Dendritic cell treated with granulocyte-macrophage colony-stimulating factor and Interleukin-4, amounts not matched to agents 40 ng/mL and 50 ng/mL, for 4 days (primary cell): ENCODE results near the gene HCN1.

Source experiments
- H3K27ac Mint-ChIP-seq: one replicate; pipeline ENCODE4 v1.8.0; 2022; ENCODE audit warnings: mild to moderate bottlenecking, mixed read lengths
- H3K27me3 Mint-ChIP-seq: one replicate; pipeline ENCODE4 v1.8.0; 2022; ENCODE audit warnings: mild to moderate bottlenecking, mixed read lengths
- H3K36me3 Mint-ChIP-seq: one replicate; pipeline ENCODE4 v1.8.0; 2022; ENCODE audit warnings: low read depth, mixed read lengths
- H3K4me1 Mint-ChIP-seq: one replicate; pipeline ENCODE4 v1.8.0; 2022; ENCODE audit warnings: low read depth, mixed read lengths
- H3K4me3 Mint-ChIP-seq: one replicate; pipeline ENCODE4 v1.8.0; 2022; ENCODE audit warnings: mild to moderate bottlenecking, moderate library complexity, mixed read lengths
- H3K9me3 Mint-ChIP-seq: one replicate; pipeline ENCODE4 v1.8.0; 2022; ENCODE audit warnings: mixed read lengths
- intact Hi-C: fragments of 100-400 bp; cut with micrococcal nuclease; formaldehyde crosslinking; loops from one replicate; pipeline ENCODE4 v1.15.0; 2022

HCN1 gene

DNA sequence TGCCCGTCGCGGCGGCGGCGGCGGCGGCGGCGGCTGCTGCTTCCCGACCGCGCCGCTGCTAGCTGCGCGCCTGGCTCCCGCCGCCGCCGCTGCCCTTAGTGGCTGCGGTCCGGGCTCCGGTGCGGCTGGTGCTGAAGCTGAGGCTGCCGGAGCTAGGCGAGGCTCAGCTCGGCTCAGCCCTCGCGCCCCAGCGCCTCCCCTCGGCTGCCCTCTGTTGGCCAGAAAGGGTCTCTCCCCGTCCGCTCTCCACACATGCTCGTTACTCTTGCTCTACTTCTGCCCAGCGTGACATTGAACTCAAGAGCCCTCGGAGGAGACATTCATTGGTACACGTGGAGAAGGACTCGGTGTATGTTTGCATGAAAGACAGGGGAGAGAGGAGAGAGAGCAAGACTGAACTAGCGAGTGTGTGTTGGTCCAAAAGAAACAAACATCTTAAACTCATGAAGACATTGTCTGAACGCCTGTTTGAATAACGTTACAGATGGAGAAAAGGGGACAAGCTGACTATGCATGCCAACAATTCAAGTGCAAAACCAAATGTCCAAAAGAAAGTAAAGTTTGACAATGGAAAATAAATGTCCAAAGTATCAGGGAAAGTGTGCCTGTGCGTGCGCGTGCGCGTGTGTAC lies at the start of gene HCN1:
TSS of gene HCN1 (minus strand) at position 175 of the 631 bp plus-strand sequence.
- no peak within 1 kb of the TSS for H3K4me3 Mint-ChIP-seq
- H3K27me3 Mint-ChIP-seq: peaks cover 31% of the 10 kb centered on the region
- no peaks in the 10 kb centered on the region for H3K9me3 Mint-ChIP-seq
- no peaks in the 10 kb centered on the region for H3K36me3 Mint-ChIP-seq
- no peaks in the 10 kb centered on the region for H3K4me1 Mint-ChIP-seq
- no peak within 1 kb of the TSS for H3K27ac Mint-ChIP-seq
- intact Hi-C loops: no loop called here

DNA sequence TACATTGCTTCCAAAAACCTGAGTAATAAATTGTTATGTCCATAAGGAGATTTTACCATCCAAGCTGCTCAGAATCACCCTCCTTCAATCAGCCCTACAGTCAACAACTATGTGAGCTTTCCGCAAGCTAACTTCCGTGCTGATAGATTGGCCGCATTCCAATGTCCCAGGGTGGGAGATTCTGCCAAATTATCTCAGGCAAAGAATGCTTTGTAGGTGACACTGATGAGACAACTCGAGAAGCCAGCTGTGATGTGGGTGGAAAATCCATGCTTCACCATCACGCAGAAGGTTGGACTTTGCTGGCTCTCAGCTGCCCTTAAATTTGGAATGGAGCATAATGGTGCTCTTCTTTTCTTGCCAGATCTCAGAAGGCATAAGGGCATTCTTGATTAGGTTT lies 44.9 kb upstream of the HCN1 start:
- Mint-ChIP-seq H3K9me3 (peaks cover 15% of the 10 kb centered on the region), H3K27me3 (no peaks in the 10 kb centered on the region), H3K4me3 (no peak overlapping the region), H3K36me3 (no peaks in the 10 kb centered on the region), H3K4me1 (no peaks in the 10 kb centered on the region), H3K27ac (no peak overlapping the region)
- intact Hi-C loops: no loop called here

DNA sequence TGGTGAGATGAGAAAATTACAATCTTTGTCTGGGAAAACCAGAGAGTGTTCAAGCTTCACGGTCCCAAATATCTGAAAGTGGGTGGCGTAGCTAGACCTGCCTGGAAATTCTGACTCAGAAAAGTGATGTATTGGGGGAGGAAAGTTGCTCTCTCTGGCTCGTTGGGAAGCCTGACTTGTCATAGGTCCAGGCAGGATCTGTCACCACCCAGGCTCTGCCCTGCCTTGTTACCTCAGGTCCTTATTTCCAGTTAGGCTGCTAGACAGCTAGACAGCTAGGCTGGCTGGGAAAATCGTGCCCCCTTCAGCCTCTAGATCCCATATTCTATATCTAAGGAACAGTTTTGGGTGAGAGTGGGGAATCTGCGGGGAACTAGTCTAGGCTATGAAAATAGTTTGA lies 41.0 kb upstream of the HCN1 start:
- Mint-ChIP-seq H3K4me3 (no peak overlapping the region), H3K27ac (no peak overlapping the region), H3K36me3 (no peaks in the 10 kb centered on the region), H3K4me1 (no peaks in the 10 kb centered on the region), H3K27me3 (no peaks in the 10 kb centered on the region), H3K9me3 (peaks cover 9% of the 10 kb centered on the region)
- intact Hi-C loops: no loop called here

DNA sequence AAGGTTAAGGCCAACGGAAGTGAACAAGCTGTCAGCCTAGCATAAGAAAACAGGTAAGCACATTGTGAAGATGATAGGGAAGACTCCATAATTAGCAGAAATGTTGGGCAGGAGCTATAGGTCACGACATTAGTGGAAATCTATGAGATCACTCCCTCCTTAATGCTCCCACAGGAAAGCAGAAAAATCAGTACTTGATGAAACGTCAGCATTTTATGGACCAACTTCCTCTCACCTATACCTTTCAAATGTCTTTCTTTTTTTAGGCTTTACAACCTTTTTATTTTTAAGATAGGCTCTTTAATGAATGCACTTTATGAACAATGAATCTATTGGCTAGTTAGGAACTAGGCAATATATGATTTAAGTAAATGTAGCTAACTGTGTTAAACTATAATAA lies 29.4 kb upstream of the HCN1 start:
- no peaks in the 10 kb centered on the region for H3K27me3 Mint-ChIP-seq
- H3K36me3 Mint-ChIP-seq: no peaks in the 10 kb centered on the region
- intact Hi-C loops: no loop called here
- H3K9me3 Mint-ChIP-seq: peaks cover 31% of the 10 kb centered on the region
- no peak overlapping the region for H3K27ac Mint-ChIP-seq
- no peaks in the 10 kb centered on the region for H3K4me1 Mint-ChIP-seq
- H3K4me3 Mint-ChIP-seq: no peak overlapping the region

DNA sequence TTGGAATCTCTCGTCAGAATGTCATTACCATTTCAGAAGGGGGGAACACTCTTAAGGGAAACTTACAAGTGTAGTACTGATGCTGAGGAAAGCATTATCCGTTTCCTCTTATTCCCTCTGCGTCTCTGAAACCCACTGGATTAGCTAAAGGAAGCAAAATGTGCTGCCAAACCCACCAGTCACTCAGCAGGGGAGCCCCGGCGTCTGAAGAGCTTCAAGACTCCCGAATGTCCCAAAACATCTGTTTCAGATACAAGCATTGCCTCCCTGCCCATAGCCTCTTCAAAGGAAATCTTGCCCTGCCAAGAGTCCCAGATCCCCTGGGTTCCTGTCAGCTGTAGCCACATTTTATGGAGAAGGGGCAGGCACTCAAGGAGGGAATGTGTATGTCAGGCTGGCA lies 1.0 kb upstream of the HCN1 start:
- peaks cover 31% of the 10 kb centered on the region for H3K27me3 Mint-ChIP-seq
- no peak overlapping the region for H3K4me3 Mint-ChIP-seq
- no peaks in the 10 kb centered on the region for H3K4me1 Mint-ChIP-seq
- intact Hi-C loops: no loop called here
- H3K36me3 Mint-ChIP-seq: no peaks in the 10 kb centered on the region
- H3K9me3 Mint-ChIP-seq: no peaks in the 10 kb centered on the region
- no peak overlapping the region for H3K27ac Mint-ChIP-seq

DNA sequence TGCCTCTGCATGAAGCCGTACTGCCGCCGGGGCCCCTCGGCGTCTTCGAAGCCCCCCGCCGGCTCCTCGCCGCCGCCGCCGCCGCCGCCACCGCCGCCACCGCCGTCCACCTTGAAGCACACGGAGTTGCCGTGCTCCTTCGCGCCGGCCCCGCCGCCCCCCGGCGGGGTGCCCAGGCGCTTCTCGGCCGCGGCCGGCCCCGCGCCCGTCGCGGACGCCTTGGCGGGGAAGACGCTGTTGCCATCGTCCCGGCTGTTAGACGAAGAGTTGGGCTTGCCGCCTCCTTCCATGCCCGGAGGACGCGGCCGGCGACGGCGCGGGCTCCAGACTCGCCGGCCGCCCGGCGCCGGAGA lies 400 bp downstream of the HCN1 start:
- no peaks in the 10 kb centered on the region for H3K4me1 Mint-ChIP-seq
- intact Hi-C loops: no loop called here
- H3K27ac Mint-ChIP-seq: no peak overlapping the region
- no peaks in the 10 kb centered on the region for H3K9me3 Mint-ChIP-seq
- H3K4me3 Mint-ChIP-seq: no peak overlapping the region
- no peaks in the 10 kb centered on the region for H3K36me3 Mint-ChIP-seq
- H3K27me3 Mint-ChIP-seq: peaks cover 31% of the 10 kb centered on the region

DNA sequence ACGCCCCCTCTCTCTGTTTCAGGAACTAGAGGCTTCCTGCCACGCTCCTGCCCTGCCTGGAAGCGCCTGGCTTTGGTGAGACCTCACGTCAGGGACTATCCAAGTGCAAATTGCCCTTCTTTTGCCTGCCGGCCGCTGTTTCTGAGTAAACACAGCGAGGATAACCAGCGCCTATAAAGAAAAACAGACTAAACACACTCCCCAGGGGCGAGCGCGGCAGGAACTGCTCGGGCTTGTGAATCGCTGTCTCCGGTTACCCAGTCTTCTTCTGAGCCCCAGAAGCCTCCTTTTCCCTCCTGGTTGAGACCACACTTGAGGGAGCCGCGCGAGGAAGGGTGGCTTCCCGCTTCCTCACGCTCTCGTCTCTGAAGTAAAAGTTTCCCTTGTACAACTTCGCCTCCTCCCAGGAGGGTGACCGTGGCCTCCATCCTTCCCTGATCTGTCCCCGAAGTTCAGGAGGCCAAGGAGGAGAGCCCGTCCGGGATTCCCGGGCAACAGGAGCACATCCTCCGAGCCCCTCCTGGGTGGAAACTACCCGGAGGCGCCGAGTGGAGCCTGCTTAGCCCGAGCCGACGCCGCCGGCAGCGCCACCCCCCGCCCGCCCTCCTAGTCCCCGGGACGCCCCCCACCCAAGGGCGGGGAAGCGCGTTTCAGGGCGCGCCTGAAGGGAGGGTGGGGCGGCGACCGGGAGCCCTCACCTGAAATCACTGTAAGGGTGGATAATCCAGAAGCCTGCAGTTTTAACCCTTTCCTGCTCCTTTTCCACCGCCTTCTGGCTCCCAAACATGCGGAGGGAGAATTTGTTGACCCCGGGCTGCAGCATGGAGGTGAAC lies 993 bp downstream of the HCN1 start:
- Mint-ChIP-seq H3K27ac (no peak overlapping the region), H3K4me1 (no peaks in the 10 kb centered on the region), H3K27me3 (peaks cover 31% of the 10 kb centered on the region), H3K36me3 (no peaks in the 10 kb centered on the region), H3K4me3 (no peak overlapping the region), H3K9me3 (no peaks in the 10 kb centered on the region)
- intact Hi-C loops: no loop called here

DNA sequence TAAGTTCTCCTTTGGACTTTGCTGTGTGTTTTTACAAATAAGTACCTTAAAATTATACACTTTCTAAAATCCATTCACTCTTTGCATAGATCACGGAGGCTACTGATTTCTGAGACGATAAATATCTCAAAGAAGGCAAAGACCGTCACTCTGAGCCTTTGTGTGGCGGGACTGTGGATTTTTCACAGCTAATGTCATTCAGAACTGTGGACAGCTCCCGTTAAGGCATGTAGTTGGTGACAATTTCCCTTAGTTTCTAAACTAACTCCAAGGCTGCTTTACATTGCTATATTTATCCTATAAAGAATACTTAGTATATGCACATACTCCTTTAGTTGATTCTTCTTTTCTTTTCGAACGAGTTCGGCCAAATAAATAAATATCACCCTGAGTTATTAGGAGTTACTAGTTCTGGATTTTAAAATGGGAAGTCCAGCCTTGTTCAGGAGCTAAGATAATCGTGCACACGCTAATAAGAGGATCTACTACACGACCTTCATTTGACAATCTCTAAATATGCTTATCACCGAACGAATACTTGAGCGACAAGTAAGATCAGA lies 1.8 kb downstream of the HCN1 start:
- intact Hi-C loops: no loop called here
- Mint-ChIP-seq H3K4me1 (no peaks in the 10 kb centered on the region), H3K27me3 (peaks cover 31% of the 10 kb centered on the region), H3K9me3 (no peaks in the 10 kb centered on the region), H3K36me3 (no peaks in the 10 kb centered on the region), H3K27ac (no peak overlapping the region), H3K4me3 (no peak overlapping the region)

DNA sequence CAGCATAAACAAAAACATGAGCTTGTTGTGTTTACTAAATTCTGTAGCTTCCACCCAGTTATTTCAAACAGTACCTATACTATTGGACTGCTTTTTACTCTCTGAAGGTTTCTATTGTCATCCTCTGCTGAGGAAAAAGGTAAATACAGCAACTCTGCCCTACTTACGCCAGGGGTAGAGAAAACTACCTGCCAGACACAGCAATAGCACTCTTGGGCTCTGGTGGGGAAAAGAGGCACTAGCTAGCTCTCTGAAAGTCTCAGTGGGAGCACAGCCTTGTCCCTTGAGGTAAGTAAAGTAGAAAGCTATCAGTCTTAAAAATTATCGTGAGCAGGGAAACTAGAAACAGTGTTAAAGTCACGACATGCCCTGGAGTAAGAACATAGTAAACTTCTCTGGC lies 3.7 kb downstream of the HCN1 start:
- intact Hi-C loops: loop anchor here (2.0 kb wide), 1 partner anchor 20 kb away; no protein-coding TSS in a partner anchor
- H3K9me3 Mint-ChIP-seq: no peaks in the 10 kb centered on the region
- H3K27me3 Mint-ChIP-seq: peaks cover 30% of the 10 kb centered on the region

DNA sequence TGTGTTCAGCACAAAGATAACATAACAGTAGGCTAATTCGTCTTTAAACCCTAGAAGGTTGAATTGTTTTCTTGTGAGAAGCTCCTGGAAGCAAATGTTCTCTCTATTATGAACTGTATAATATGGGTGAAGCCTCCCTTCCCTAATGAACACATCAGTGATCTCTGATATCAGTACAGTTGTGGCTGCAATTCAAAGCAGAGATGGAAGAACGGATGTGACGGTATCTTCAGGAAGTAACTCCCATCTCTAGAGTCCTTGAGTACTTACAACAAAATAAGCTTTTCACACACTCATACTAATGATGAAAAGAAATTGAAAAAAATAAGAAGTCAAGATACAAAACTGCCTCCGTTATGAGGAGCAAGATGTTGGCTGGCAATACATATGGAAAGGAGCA lies 4.5 kb downstream of the HCN1 start:
- H3K27ac Mint-ChIP-seq: no peak overlapping the region
- intact Hi-C loops: loop anchor here (2.0 kb wide), 1 partner anchor 21 kb away; no protein-coding TSS in a partner anchor
- H3K4me3 Mint-ChIP-seq: no peak overlapping the region
- peaks cover 21% of the 10 kb centered on the region for H3K27me3 Mint-ChIP-seq
- no peaks in the 10 kb centered on the region for H3K4me1 Mint-ChIP-seq
- H3K36me3 Mint-ChIP-seq: no peaks in the 10 kb centered on the region
- no peaks in the 10 kb centered on the region for H3K9me3 Mint-ChIP-seq

More for the DNA sequence above, 3.7 kb downstream of the HCN1 start:
- H3K4me1 Mint-ChIP-seq: no peaks in the 10 kb centered on the region
- H3K4me3 Mint-ChIP-seq: no peak overlapping the region
- no peak overlapping the region for H3K27ac Mint-ChIP-seq
- H3K36me3 Mint-ChIP-seq: no peaks in the 10 kb centered on the region

DNA sequence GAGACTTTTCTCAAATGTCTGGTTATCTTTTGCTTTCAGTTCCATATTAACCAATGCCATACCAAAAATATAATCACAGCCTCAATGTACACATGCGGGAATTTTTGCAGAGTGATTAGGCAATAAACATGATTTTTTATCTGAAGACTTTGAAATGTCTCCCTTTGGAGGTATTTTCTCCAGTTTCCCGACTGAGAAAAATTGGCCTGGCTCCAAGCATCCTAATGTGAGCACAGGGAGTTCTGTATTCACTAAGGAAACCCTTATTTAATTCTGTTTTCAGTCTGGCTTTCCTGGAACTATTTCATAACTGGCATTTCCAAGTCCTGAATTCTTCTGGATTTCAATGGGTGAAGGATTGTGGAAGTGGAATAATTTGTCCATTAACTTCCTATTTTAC lies 8.5 kb downstream of the HCN1 start:
- Mint-ChIP-seq H3K4me3 (no peak overlapping the region), H3K27ac (no peak overlapping the region), H3K9me3 (no peaks in the 10 kb centered on the region), H3K4me1 (no peaks in the 10 kb centered on the region), H3K27me3 (no peaks in the 10 kb centered on the region), H3K36me3 (no peaks in the 10 kb centered on the region)
- intact Hi-C loops: no loop called here

DNA sequence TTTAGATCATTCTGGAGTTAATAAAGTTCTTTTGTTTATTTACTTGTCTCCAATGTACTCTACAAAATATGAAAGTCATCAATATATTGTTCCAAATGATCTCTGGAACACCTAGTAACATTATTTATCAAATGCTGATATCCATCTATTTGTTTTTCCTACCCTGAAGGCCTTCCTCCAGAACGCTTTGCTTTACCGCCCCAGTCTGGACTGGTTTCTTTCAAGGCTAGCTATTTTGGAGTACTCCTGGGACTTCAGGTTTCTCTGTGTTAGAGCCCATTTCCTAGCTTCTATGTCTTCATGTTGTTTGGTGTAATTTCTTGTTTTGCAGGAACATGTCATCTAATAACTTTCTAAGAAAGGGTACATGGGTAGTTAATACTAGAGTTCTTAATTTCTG lies 9.6 kb downstream of the HCN1 start:
- H3K9me3 Mint-ChIP-seq: no peaks in the 10 kb centered on the region
- H3K27ac Mint-ChIP-seq: no peak overlapping the region
- intact Hi-C loops: no loop called here
- H3K27me3 Mint-ChIP-seq: no peaks in the 10 kb centered on the region
- no peaks in the 10 kb centered on the region for H3K36me3 Mint-ChIP-seq
- H3K4me3 Mint-ChIP-seq: no peak overlapping the region
- H3K4me1 Mint-ChIP-seq: no peaks in the 10 kb centered on the region

DNA sequence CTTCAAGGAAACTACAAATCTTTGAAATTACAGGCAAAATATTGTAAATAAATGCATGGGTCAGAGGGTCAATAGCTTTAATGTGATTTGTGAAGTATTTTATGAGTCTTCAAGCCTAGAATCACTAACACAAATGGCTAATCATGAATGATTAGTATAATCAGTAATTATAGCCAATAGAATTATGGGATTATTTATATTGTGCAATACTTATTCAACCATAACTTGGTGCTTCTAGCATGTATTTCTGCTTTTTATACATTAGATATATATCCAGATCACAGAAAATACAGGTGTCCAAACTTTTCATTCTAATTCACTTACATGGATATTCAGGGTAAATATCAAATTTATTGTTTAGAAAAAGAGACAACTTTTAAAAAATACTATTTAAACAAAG lies 12.1 kb downstream of the HCN1 start:
- H3K4me1 Mint-ChIP-seq: no peaks in the 10 kb centered on the region
- no peaks in the 10 kb centered on the region for H3K36me3 Mint-ChIP-seq
- H3K4me3 Mint-ChIP-seq: no peak overlapping the region
- intact Hi-C loops: no loop called here
- H3K27me3 Mint-ChIP-seq: no peaks in the 10 kb centered on the region
- no peaks in the 10 kb centered on the region for H3K9me3 Mint-ChIP-seq
- H3K27ac Mint-ChIP-seq: no peak overlapping the region

DNA sequence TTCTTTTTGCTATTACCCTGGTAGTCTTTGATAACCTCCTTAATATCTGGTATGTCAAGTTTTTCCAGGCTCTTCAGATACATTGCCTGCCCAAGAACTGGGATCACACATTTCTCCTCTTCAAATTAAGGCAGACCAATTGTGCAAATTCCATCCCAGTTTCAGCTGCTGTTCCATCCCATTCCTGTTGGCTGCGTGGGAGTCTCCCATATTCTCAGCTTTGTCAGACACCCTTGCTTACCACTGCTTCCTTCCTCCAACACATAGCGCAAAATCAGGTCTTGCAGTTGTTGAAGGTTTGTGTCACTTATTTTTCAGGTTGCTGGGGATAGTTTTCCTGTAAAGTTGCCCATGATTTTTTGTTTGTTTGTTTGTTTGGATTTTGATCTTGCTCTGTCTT lies 15.2 kb downstream of the HCN1 start:
- Mint-ChIP-seq H3K4me3 (no peak overlapping the region), H3K27me3 (no peaks in the 10 kb centered on the region), H3K36me3 (no peaks in the 10 kb centered on the region), H3K9me3 (no peaks in the 10 kb centered on the region), H3K27ac (no peak overlapping the region), H3K4me1 (no peaks in the 10 kb centered on the region)
- intact Hi-C loops: no loop called here
